ENCODE results near the gene ZNF761. TPM values are rescaled to one million over a fixed set of nuclear protein-coding genes. Genes with fewer than 3 reads are reported as not detected.
"Not testable (repeated sequence)": the region's sequence is repeated elsewhere in the genome, so short reads cannot be mapped to it uniquely, and the experiment has no call there.

The ZNF761 gene
- total and polyA plus RNA-seq, 2 of the 13 experiments (the other 11 are each of a cell fraction or from before 2014, with no cell fraction given) = 11.6 to 16.2 TPM

DNA sequence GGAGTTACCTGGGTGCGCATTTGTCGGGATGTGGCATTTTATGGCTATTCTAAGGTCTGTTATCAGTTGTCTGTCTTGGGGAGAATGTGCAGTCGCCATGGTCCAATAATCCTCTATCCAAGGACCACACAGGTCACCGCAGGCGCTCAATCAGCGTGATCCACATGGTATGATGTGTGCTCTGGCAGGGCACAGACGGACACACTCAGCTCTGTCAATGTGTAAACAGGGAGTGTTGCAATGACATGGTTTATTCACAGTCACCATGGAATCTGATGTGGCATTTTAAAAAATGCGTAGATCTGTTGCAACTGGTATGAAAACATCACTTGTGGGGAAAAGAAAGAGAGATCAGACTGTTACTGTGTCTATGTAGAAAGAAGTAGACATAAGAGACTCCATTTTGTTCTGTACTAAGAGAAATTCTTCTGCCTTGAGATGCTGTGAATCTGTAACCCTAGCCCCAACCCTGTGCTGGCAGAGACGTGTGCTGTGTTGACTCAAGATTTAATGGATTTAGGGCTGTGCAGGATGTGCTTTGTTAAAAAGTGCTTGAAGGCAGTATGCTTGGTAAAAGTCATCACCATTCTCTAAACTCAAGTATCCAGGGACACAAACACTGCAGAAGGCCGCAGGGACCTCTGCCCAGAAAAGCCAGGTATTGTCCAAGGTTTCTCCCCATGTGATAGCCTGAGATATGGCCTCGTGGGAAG is 65.7 kb downstream of the ZNF761 start (continued):
- not testable (repeated sequence) for TF ChIP-seq SOX13, NR2F6, NONO (IDR thresholded peaks at IDR 0.05)
- TF ChIP-seq SOX13 (CRISPR knock-in tag; conservative IDR thresholded peaks at IDR 0.05 in 1 of 2, IDR thresholded peaks at IDR 0.05 in 1 of 2) (peak in 1 of 2 experiments; percentile 72; a peak in 2 of 4 replicates), ZNF292 (CRISPR knock-in tag; IDR thresholded peaks at IDR 0.05; ENCODE audit: borderline replicate concordance, low read depth) (peak; percentile 85; the same call in 1 of the 2 replicates), PHF21A (CRISPR knock-in tag; IDR thresholded peaks at IDR 0.05) (peak; percentile 54; the same call in 1 of the 2 replicates), RFX3 (CRISPR knock-in tag; IDR thresholded peaks at IDR 0.05) (peak; percentile 53; the same call in 1 of the 2 replicates), NR2F6 (CRISPR knock-in tag; IDR thresholded peaks at IDR 0.05) (peak; percentile 61), MYC (CRISPR knock-in tag; IDR thresholded peaks at IDR 0.05; ENCODE audit: borderline replicate concordance) (peak; percentile 82), FOSL2 (CRISPR knock-in tag; IDR thresholded peaks at IDR 0.05) (peak; percentile 84), MEIS2 (CRISPR knock-in tag; IDR thresholded peaks at IDR 0.05) (peak; percentile 67; the same call in 1 of the 2 replicates), ELF3 (CRISPR knock-in tag; IDR thresholded peaks at IDR 0.05) (peak; percentile 33; the same call in 1 of the 2 replicates), FOXA1 (IDR thresholded peaks at IDR 0.05) (0 out of 2 replicates have a peak, but pooled peaks have one; percentile 43), FOXA1 (CRISPR knock-in tag; IDR thresholded peaks at IDR 0.05) (peak; percentile 98), NONO (CRISPR knock-in tag; conservative IDR thresholded peaks at IDR 0.05) (0 out of 2 replicates have a peak, but pooled peaks have one; percentile 43), MXI1 (IDR thresholded peaks at IDR 0.05; ENCODE audit: borderline replicate concordance, low read depth, low read length) (peak; percentile 57; the same call in 1 of the 3 replicates), FOXA3 (CRISPR knock-in tag; IDR thresholded peaks at IDR 0.05) (peak; percentile 97), POGZ (CRISPR knock-in tag; IDR thresholded peaks at IDR 0.05) (0 out of 2 replicates have a peak, but pooled peaks have one; percentile 26), HOXA3 (CRISPR knock-in tag; IDR thresholded peaks at IDR 0.05) (peak; percentile 63), TGIF2 (CRISPR knock-in tag; IDR thresholded peaks at IDR 0.05) (peak; percentile 92), FOXK2 (IDR thresholded peaks at IDR 0.05) (peak; percentile 94), ZNF331 (CRISPR knock-in tag; IDR thresholded peaks at IDR 0.05) (peak; percentile 81), BCL6 (CRISPR knock-in tag; IDR thresholded peaks at IDR 0.05) (peak; percentile 65), MIXL1 (CRISPR knock-in tag; IDR thresholded peaks at IDR 0.05) (peak; percentile 68; the same call in 1 of the 2 replicates), NCOR1 (IDR thresholded peaks at IDR 0.05; ENCODE audit: borderline replicate concordance, low read length) (peak; percentile 37; the same call in 1 of the 2 replicates), SSRP1 (CRISPR knock-in tag; IDR thresholded peaks at IDR 0.05) (peak; percentile 62; the same call in 1 of the 2 replicates), SKI (IDR thresholded peaks at IDR 0.05; ENCODE audit: partially characterized antibody) (peak; percentile 68)
- TF ChIP-seq, protein P1, sequence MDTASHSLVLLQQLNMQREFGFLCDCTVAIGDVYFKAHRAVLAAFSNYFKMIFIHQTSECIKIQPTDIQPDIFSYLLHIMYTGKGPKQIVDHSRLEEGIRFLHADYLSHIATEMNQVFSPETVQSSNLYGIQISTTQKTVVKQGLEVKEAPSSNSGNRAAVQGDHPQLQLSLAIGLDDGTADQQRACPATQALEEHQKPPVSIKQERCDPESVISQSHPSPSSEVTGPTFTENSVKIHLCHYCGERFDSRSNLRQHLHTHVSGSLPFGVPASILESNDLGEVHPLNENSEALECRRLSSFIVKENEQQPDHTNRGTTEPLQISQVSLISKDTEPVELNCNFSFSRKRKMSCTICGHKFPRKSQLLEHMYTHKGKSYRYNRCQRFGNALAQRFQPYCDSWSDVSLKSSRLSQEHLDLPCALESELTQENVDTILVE (CRISPR knock-in tag; IDR thresholded peaks at IDR 0.05) = 0 out of 2 replicates have a peak, but pooled peaks have one; percentile 45
- TF ChIP-seq, protein P2, sequence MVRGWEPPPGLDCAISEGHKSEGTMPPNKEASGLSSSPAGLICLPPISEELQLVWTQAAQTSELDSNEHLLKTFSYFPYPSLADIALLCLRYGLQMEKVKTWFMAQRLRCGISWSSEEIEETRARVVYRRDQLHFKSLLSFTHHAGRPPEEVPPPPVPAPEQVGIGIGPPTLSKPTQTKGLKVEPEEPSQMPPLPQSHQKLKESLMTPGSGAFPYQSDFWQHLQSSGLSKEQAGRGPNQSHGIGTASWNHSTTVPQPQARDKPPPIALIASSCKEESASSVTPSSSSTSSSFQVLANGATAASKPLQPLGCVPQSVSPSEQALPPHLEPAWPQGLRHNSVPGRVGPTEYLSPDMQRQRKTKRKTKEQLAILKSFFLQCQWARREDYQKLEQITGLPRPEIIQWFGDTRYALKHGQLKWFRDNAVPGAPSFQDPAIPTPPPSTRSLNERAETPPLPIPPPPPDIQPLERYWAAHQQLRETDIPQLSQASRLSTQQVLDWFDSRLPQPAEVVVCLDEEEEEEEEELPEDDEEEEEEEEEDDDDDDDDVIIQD (CRISPR knock-in tag; IDR thresholded peaks at IDR 0.05; ENCODE audit: low read depth) = peak; percentile 39; the same call in 1 of the 2 replicates
- TF ChIP-seq, protein P3, sequence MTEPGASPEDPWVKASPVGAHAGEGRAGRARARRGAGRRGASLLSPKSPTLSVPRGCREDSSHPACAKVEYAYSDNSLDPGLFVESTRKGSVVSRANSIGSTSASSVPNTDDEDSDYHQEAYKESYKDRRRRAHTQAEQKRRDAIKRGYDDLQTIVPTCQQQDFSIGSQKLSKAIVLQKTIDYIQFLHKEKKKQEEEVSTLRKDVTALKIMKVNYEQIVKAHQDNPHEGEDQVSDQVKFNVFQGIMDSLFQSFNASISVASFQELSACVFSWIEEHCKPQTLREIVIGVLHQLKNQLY (CRISPR knock-in tag; IDR thresholded peaks at IDR 0.05) = 0 out of 2 replicates have a peak, but pooled peaks have one; percentile 29

Measured in HepG2 (cell line).